Lower lobe of right lung (tissue), 2 donors: ENCODE measurements around the gene SLC16A8. TPM values are rescaled to one million over a fixed set of nuclear protein-coding genes. Genes with fewer than 3 reads are reported as not detected.

Source experiments
- ATAC-seq, 2 donors: fragments of 200-7000 bp; cut with Tn5 transposase; one replicate each; pipeline ENCODE4 v1.9.1; 2020 to 2022; ENCODE audit warnings: mild to moderate bottlenecking in 2 of 2, moderate library complexity in 2 of 2
- DNase-seq: peaks from one replicate; pipeline ENCODE4 v3.0.0-alpha.2; 2020
- H3K27ac ChIP-seq: fragments of 200-600 bp; one replicate; pipeline ENCODE4 v1.8.0; 2022
- H3K27me3 ChIP-seq: fragments of 200-600 bp; one replicate; pipeline ENCODE4 v1.8.0; 2022; ENCODE audit warnings: low read depth
- H3K36me3 ChIP-seq: fragments of 200-600 bp; one replicate; pipeline ENCODE4 v1.8.0; 2022; ENCODE audit warnings: mild to moderate bottlenecking
- H3K4me1 ChIP-seq: fragments of 200-600 bp; one replicate; pipeline ENCODE4 v1.8.0; 2022
- H3K4me3 ChIP-seq: fragments of 200-600 bp; one replicate; pipeline ENCODE4 v1.8.0; 2022; ENCODE audit warnings: mild to moderate bottlenecking
- H3K9me3 ChIP-seq: fragments of 200-600 bp; one replicate; pipeline ENCODE4 v1.8.0; 2022
- CTCF ChIP-seq: fragments of 200-600 bp; IDR thresholded peaks from one replicate; pipeline ENCODE4 v1.8.0; 2022; ENCODE audit warnings: antibody characterized with exemption, mild to moderate bottlenecking
- intact Hi-C: fragments of 100-400 bp; cut with DNase I; formaldehyde crosslinking; loops from one replicate; pipeline ENCODE4 v1.11.0; 2022
- total RNA-seq: library from RNA; stranded (reverse); fragmentation: NEBNext Ultra II Directional; extraction: Animal tissue kit (Norgen Biotek cat#: 25700); gene quantifications from one replicate; pipeline ENCODE4 v1.2.1, GENCODE V29; 2021
- donor health status: DM: no; HTN: yes; CAD: no; lungs with severe emphysema.

SLC16A8 gene
- total RNA-seq, 1 donor from 2014 or later: 0.24 TPM

GRCh38 chr22:38036392-38037062 lies 47.5 kb downstream of the SLC16A8 start:
- ATAC-seq (no peak), DNase-seq (no peak)
- intact Hi-C loops: no loop called here
- no peak overlapping the region for H3K27ac ChIP-seq
- H3K27me3 ChIP-seq: no peaks in the 10 kb centered on the region
- peaks cover 24% of the 10 kb centered on the region for H3K4me1 ChIP-seq
- H3K4me3 ChIP-seq: no peak overlapping the region
- TF ChIP-seq CTCF: no peak
- no peaks in the 10 kb centered on the region for H3K36me3 ChIP-seq
- H3K9me3 ChIP-seq: no peaks in the 10 kb centered on the region

DNA sequence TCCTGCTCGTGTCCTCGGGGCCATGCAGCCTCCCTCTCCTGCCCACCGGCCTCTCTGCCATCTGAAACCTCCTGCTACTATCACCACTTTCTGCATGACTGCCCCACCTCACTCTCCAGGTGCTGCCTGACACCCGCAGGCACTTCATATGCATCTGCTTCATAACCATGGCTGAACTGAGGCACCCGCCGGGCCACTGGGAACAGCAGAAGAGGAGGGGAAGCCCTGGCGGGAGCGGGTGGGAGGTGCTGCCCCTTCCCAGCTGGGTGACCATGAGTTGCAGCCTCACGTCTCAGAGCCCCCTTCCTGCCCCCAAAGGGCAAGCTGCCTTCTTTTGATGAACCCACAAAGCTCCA lies 48.5 kb downstream of the SLC16A8 start:
- H3K36me3 ChIP-seq: no peaks in the 10 kb centered on the region
- TF ChIP-seq CTCF: no peak
- no peaks in the 10 kb centered on the region for H3K9me3 ChIP-seq
- no peak for ATAC-seq
- no peak overlapping the region for H3K27ac ChIP-seq
- H3K4me1 ChIP-seq: peaks cover 24% of the 10 kb centered on the region
- no peak overlapping the region for H3K4me3 ChIP-seq
- no peak for DNase-seq
- no peaks in the 10 kb centered on the region for H3K27me3 ChIP-seq
- intact Hi-C loops: no loop called here

DNA sequence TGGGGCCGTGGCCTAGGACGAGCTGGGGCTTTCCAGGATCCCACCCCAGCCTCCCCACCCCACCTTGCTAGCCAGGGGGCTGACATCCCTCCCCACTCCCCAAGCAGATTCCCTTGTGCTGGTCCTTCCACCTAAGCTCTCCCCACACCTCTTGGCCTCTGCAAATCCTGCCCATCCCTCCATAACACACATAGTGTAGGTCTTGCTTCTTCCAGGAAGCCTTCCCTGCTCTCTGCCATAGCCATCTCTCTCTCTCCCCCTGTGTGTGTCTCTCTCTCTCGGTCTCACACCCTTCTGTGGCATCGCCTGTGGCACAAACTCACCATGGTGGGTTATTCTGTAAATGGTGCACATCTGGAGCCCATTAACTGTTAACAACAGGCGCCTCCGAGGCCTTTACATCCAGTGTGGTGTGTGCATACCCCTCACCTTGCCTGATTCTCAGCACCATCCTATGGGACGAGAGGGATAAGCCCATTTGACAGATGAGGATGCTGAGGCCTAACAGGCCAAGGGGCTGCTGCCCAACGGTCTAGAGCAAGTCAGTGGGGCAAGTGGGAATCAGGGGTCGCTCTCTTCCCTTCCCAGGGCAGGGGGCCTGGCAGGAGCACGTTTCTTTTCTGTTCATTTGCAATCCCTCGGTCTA lies 49.0 kb downstream of the SLC16A8 start:
- no peak for TF ChIP-seq CTCF
- H3K4me3 ChIP-seq: no peak overlapping the region
- DNase-seq: peak; percentile 6
- no peaks in the 10 kb centered on the region for H3K36me3 ChIP-seq
- no peaks in the 10 kb centered on the region for H3K27me3 ChIP-seq
- no peaks in the 10 kb centered on the region for H3K9me3 ChIP-seq
- intact Hi-C loops: no loop called here
- H3K27ac ChIP-seq: no peak overlapping the region
- no peak for ATAC-seq
- peaks cover 24% of the 10 kb centered on the region for H3K4me1 ChIP-seq

GRCh38 chr22:38034278-38034882 lies 49.6 kb downstream of the SLC16A8 start:
- no peaks in the 10 kb centered on the region for H3K36me3 ChIP-seq
- peak overlapping the region; percentile 65 for H3K27ac ChIP-seq
- TF ChIP-seq CTCF: no peak
- ATAC-seq: peak; percentile 54 to 75
- peak; percentile 76 for DNase-seq
- H3K9me3 ChIP-seq: no peaks in the 10 kb centered on the region
- no peak overlapping the region for H3K4me3 ChIP-seq
- intact Hi-C loops: no loop called here
- peaks cover 24% of the 10 kb centered on the region for H3K4me1 ChIP-seq
- H3K27me3 ChIP-seq: no peaks in the 10 kb centered on the region

- intact Hi-C loops: no loop called here
- Histone ChIP-seq H3K4me1 (peaks cover 24% of the 10 kb centered on the region), H3K36me3 (no peaks in the 10 kb centered on the region), H3K27ac (peak overlapping the region; percentile 65), H3K4me3 (no peak overlapping the region), H3K27me3 (no peaks in the 10 kb centered on the region), H3K9me3 (no peaks in the 10 kb centered on the region)
- ATAC-seq: peak in 1 of 2 donors; percentile 17
- DNase-seq: peak; percentile 42
- no peak for TF ChIP-seq CTCF
These were observed 50.3 kb downstream of the SLC16A8 start for GRCh38 chr22:38033522-38034277.
